Measurements from ENCODE around the gene SKI. TPM values are rescaled to one million over a fixed set of nuclear protein-coding genes. Genes with fewer than 3 reads are reported as not detected.
"Not testable (repeated sequence)": the region's sequence is repeated elsewhere in the genome, so short reads cannot be mapped to it uniquely, and the experiment has no call there.

SKI gene
- total RNA-seq, 1 experiment from 2014 or later: 89.5 TPM

- Histone ChIP-seq H4K5ac (ENCODE audit: insufficient read length, low read depth, low read length) (no peak overlapping the region), H4K91ac (ENCODE audit: insufficient read length, low read depth, low read length) (no peak overlapping the region), H2AK5ac (ENCODE audit: insufficient read length, low read length) (no peak overlapping the region), H2BK12ac (ENCODE audit: insufficient read length, low read depth, low read length) (no peak overlapping the region), H2BK120ac (ENCODE audit: low read depth, low read length, poor library complexity, severe bottlenecking) (no peak overlapping the region), H3K4me2 (ENCODE audit: insufficient read depth, insufficient read length, low read length) (no peak overlapping the region), H4K20me1 (ENCODE audit: control insufficient read depth, insufficient read depth, insufficient read length) (peaks cover 3% of the 10 kb centered on the region), H3K4ac (ENCODE audit: low read depth, low read length) (no peak overlapping the region), H3K9ac (ENCODE audit: extremely low read depth, insufficient read length, low read length) (no peak overlapping the region), H3T11ph (ENCODE audit: low read length) (no peak overlapping the region), H3K14ac (ENCODE audit: insufficient read depth, low read length) (no peak overlapping the region; the same call in 1 of the 2 replicates), H3K27ac (ENCODE audit: insufficient read length, low read depth, low read length) (no peak overlapping the region), H3K79me2 (ENCODE audit: insufficient read depth, low read length) (peaks cover 57% of the 10 kb centered on the region), H3K4me1 (ENCODE audit: insufficient read depth, low read length) (peaks cover 7% of the 10 kb centered on the region; the same call in 1 of the 2 replicates), H3K56ac (ENCODE audit: insufficient read length, low read depth, low read length) (no peak overlapping the region), H3K23me2 (ENCODE audit: insufficient read length, low read depth, low read length, poor library complexity, severe bottlenecking) (no peaks in the 10 kb centered on the region), H3K23ac (ENCODE audit: insufficient read length, low read depth, low read length) (peak overlapping the region; percentile 79), H2BK15ac (ENCODE audit: low read depth, low read length) (no peak overlapping the region), H2BK5ac (ENCODE audit: insufficient read length, low read length) (no peak overlapping the region), H2AFZ (ENCODE audit: low read length) (no peak overlapping the region), H4K8ac (replicated peaks; ENCODE audit: insufficient read length, low read depth, low read length) (no peak overlapping the region), H3K79me1 (ENCODE audit: insufficient read depth, low read depth, low read length, poor library complexity, severe bottlenecking) (peaks cover 2% of the 10 kb centered on the region), H2BK20ac (ENCODE audit: low read depth, low read length, poor library complexity, severe bottlenecking) (no peak overlapping the region), H3K27me3 (ENCODE audit: insufficient read depth, low read length) (no peaks in the 10 kb centered on the region), H3K9me3 (ENCODE audit: control insufficient read depth, low read depth, low read length) (no peaks in the 10 kb centered on the region), H3K18ac (ENCODE audit: insufficient read length, low read depth, low read length) (no peak overlapping the region)
- H3K27me3 Mint-ChIP-seq (ENCODE audit: low read depth): no peaks in the 10 kb centered on the region
- peak; percentile 25 for DNase-seq
- H3K4me1 Mint-ChIP-seq: peaks cover 43 to 48% of the 10 kb centered on the region in 2 experiments
- peaks cover 13 to 30% (median 23%) of the 10 kb centered on the region in 3 experiments for H3K36me3 Mint-ChIP-seq (ENCODE audit: insufficient read depth in 1 of 3, low read depth in 3 of 3)
- no CpG with 5 or more reads among the region's 33 CpGs for WGBS (ENCODE audit: extremely low coverage, insufficient read length, low lambda C conversion rate)
- peak overlapping the region in 1 of 2 experiments; percentile 5; a peak in 1 of 5 replicates for H3K4me3 Mint-ChIP-seq
- no peaks in the 10 kb centered on the region for H3K9me3 Mint-ChIP-seq
- H3K27ac Mint-ChIP-seq: peak overlapping the region; percentile 3 to 69 (median 51); a peak in 5 of 7 replicates
- TF ChIP-seq, protein P1, sequence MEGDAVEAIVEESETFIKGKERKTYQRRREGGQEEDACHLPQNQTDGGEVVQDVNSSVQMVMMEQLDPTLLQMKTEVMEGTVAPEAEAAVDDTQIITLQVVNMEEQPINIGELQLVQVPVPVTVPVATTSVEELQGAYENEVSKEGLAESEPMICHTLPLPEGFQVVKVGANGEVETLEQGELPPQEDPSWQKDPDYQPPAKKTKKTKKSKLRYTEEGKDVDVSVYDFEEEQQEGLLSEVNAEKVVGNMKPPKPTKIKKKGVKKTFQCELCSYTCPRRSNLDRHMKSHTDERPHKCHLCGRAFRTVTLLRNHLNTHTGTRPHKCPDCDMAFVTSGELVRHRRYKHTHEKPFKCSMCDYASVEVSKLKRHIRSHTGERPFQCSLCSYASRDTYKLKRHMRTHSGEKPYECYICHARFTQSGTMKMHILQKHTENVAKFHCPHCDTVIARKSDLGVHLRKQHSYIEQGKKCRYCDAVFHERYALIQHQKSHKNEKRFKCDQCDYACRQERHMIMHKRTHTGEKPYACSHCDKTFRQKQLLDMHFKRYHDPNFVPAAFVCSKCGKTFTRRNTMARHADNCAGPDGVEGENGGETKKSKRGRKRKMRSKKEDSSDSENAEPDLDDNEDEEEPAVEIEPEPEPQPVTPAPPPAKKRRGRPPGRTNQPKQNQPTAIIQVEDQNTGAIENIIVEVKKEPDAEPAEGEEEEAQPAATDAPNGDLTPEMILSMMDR (conservative IDR thresholded peaks at IDR 0.05): no peak
Observed at GRCh38 chr1:2242814-2243725, 15.0 kb downstream of the SKI start.

- no CpG with 5 or more reads among the region's 7 CpGs for WGBS (ENCODE audit: extremely low coverage, insufficient read length, low lambda C conversion rate)
- H3K4me1 Mint-ChIP-seq: peaks cover 67 to 72% of the 10 kb centered on the region in 2 experiments
Observed at GRCh38 chr1:2247045-2247394, 18.9 kb downstream of the SKI start.

More at GRCh38 chr1:2247045-2247394, 18.9 kb downstream of the SKI start:
- peak overlapping the region; percentile 87 to 98 (median 98); a peak in 6 of 7 replicates for H3K27ac Mint-ChIP-seq
- H2AFZ ChIP-seq (ENCODE audit: low read length); H3T11ph ChIP-seq (ENCODE audit: low read length); H3K27me3 ChIP-seq (ENCODE audit: insufficient read depth, low read length); H2BK12ac ChIP-seq (ENCODE audit: insufficient read length, low read depth, low read length); H3K56ac ChIP-seq (ENCODE audit: insufficient read length, low read depth, low read length); H4K5ac ChIP-seq (ENCODE audit: insufficient read length, low read depth, low read length); H2BK120ac ChIP-seq (ENCODE audit: low read depth, low read length, poor library complexity, severe bottlenecking); H3K4ac ChIP-seq (ENCODE audit: low read depth, low read length); H3K27me3 Mint-ChIP-seq (ENCODE audit: low read depth); H2BK15ac ChIP-seq (ENCODE audit: low read depth, low read length); H4K8ac ChIP-seq (replicated peaks; ENCODE audit: insufficient read length, low read depth, low read length); H4K20me1 ChIP-seq (ENCODE audit: control insufficient read depth, insufficient read depth, insufficient read length); H3K9me3 Mint-ChIP-seq; H2BK20ac ChIP-seq (ENCODE audit: low read depth, low read length, poor library complexity, severe bottlenecking); H3K27ac ChIP-seq (ENCODE audit: insufficient read length, low read depth, low read length); DNase-seq; H3K9me3 ChIP-seq (ENCODE audit: control insufficient read depth, low read depth, low read length); H3K14ac ChIP-seq (ENCODE audit: insufficient read depth, low read length); H4K91ac ChIP-seq (ENCODE audit: insufficient read length, low read depth, low read length); H3K4me3 Mint-ChIP-seq; H2BK5ac ChIP-seq (ENCODE audit: insufficient read length, low read length); H3K23ac ChIP-seq (ENCODE audit: insufficient read length, low read depth, low read length); H3K79me1 ChIP-seq (ENCODE audit: insufficient read depth, low read depth, low read length, poor library complexity, severe bottlenecking); H3K23me2 ChIP-seq (ENCODE audit: insufficient read length, low read depth, low read length, poor library complexity, severe bottlenecking); H3K4me2 ChIP-seq (ENCODE audit: insufficient read depth, insufficient read length, low read length); H3K9ac ChIP-seq (ENCODE audit: extremely low read depth, insufficient read length, low read length): not testable (repeated sequence)
- Histone ChIP-seq H3K4me1 (ENCODE audit: insufficient read depth, low read length) (peaks cover 22% of the 10 kb centered on the region), H2AK5ac (ENCODE audit: insufficient read length, low read length) (peak overlapping the region; percentile 52), H3K79me2 (ENCODE audit: insufficient read depth, low read length) (peaks cover 57% of the 10 kb centered on the region), H3K18ac (ENCODE audit: insufficient read length, low read depth, low read length) (peak overlapping the region; percentile 63)
- H3K36me3 Mint-ChIP-seq (ENCODE audit: insufficient read depth in 1 of 3, low read depth in 3 of 3): peaks cover 11 to 16% (median 12%) of the 10 kb centered on the region in 3 experiments
